CD8-positive, alpha-beta memory T cell (primary cell): ENCODE data around the gene C1orf174. TPM values are rescaled to one million over a fixed set of nuclear protein-coding genes. Genes with fewer than 3 reads are reported as not detected.

ENCODE experiments used
- CTCF ChIA-PET: fragments of 350-600 bp; sonication (Branson Sonifier 250); formaldehyde crosslinking; loops from one replicate; lab custom pipeline; 2021; ENCODE audit warnings: antibody characterized with exemption; lab: Charles Lee
- POLR2A ChIA-PET: fragments of 350-600 bp; sonication (Branson Sonifier 250); formaldehyde crosslinking; loops from one replicate; lab custom pipeline; 2021; ENCODE audit warnings: antibody characterized with exemption; lab: Charles Lee
- DNase-seq, 5 donors: peaks; one replicate each; pipeline versions ENCODE4 v3.0.0 to v3.0.0-alpha.2; 2020 to 2022; ENCODE audit warnings: mixed read lengths in 1 of 5
- H3K27ac ChIP-seq: one replicate; pipeline ENCODE4 v1.7.0; 2013; ENCODE audit warnings: low read depth, mild to moderate bottlenecking, low read length, moderate library complexity
- H3K27me3 ChIP-seq: 2 replicates; pipeline ENCODE4 v1.7.0; 2013; ENCODE audit warnings: low read length, mild to moderate bottlenecking; ENCODE audit not compliant: insufficient read depth, poor library complexity, severe bottlenecking
- H3K36me3 ChIP-seq: 2 replicates; pipeline ENCODE4 v1.7.0; 2013; ENCODE audit warnings: mild to moderate bottlenecking, low read length, moderate library complexity; ENCODE audit not compliant: insufficient read depth
- H3K4me1 ChIP-seq: 2 replicates; pipeline ENCODE4 v1.7.0; 2013; ENCODE audit warnings: mild to moderate bottlenecking, low read length, moderate library complexity; ENCODE audit not compliant: insufficient read depth
- H3K4me3 ChIP-seq: 2 replicates; pipeline ENCODE4 v1.7.0; 2013; ENCODE audit warnings: mild to moderate bottlenecking, low read length
- H3K9me3 ChIP-seq: 2 replicates; pipeline ENCODE4 v1.7.0; 2013; ENCODE audit warnings: mild to moderate bottlenecking, low read length
- H3K27ac Mint-ChIP-seq, 8 donors: one replicate each; pipeline ENCODE4 v1.8.0; 2020 to 2021; ENCODE audit warnings: mixed read lengths in 8 of 8, mild to moderate bottlenecking in 6 of 8, inconsistent platforms in 3 of 8, moderate library complexity in 3 of 8
- H3K27me3 Mint-ChIP-seq, 2 donors: one replicate each; pipeline ENCODE4 v1.8.0; 2020 to 2021; ENCODE audit warnings: mixed read lengths in 2 of 2, mild to moderate bottlenecking in 1 of 2, moderate library complexity in 1 of 2
- H3K36me3 Mint-ChIP-seq, 3 donors: one replicate each; pipeline ENCODE4 v1.8.0; 2020 to 2021; ENCODE audit warnings: mixed read lengths in 3 of 3, inconsistent platforms in 1 of 3, mild to moderate bottlenecking in 1 of 3
- H3K4me1 Mint-ChIP-seq, 3 donors: one replicate each; pipeline ENCODE4 v1.8.0; 2020 to 2021; ENCODE audit warnings: mixed read lengths in 3 of 3, inconsistent platforms in 1 of 3, mild to moderate bottlenecking in 1 of 3
- H3K4me3 Mint-ChIP-seq, 7 donors: one replicate each; pipeline ENCODE4 v1.8.0; 2020 to 2021; ENCODE audit warnings: mixed read lengths in 7 of 7, mild to moderate bottlenecking in 6 of 7, moderate library complexity in 4 of 7, inconsistent platforms in 2 of 7
- H3K9me3 Mint-ChIP-seq, 5 donors: one replicate each; pipeline ENCODE4 v1.8.0; 2020 to 2022; ENCODE audit warnings: mixed read lengths in 5 of 5, mild to moderate bottlenecking in 3 of 5, moderate library complexity in 2 of 5, inconsistent platforms in 1 of 5
- polyA plus RNA-seq: library from polyadenylated mRNA; unstranded; fragments of 300-500 nt; fragmentation: Illumina TruSeq; gene quantifications from one replicate; pipeline ENCODE4 v1.2.3, GENCODE V29; 2021
- total RNA-seq, 2 experiments: library from RNA; stranded (reverse); gene quantifications; one replicate each; pipeline ENCODE4 v1.2.3, GENCODE V29; 2021

The C1orf174 gene
- total and polyA plus RNA-seq, 3 experiments from 2014 or later = 31.1 to 51.8 (median 49.7) TPM

GRCh38 chr1:3865606-3866160 is 34.4 kb downstream of the C1orf174 start:
- Histone ChIP-seq H3K27ac (no peak overlapping the region), H3K4me1 (no peaks in the 10 kb centered on the region), H3K36me3 (peaks cover 21% of the 10 kb centered on the region), H3K27me3 (no peaks in the 10 kb centered on the region), H3K4me3 (no peak overlapping the region), H3K9me3 (no peaks in the 10 kb centered on the region)
- Mint-ChIP-seq H3K4me3 (no peak overlapping the region), H3K4me1 (peaks cover 1 to 16% (median 6%) of the 10 kb centered on the region in 3 donors), H3K27ac (peak overlapping the region in 1 of 8 donors; percentile 41), H3K27me3 (no peaks in the 10 kb centered on the region), H3K9me3 (no peaks in the 10 kb centered on the region), H3K36me3 (peaks cover 0 to 60% (median 7%) of the 10 kb centered on the region in 3 donors)
- CTCF ChIA-PET = no interaction called here
- no peak for DNase-seq
- POLR2A ChIA-PET = no interaction called here

- Histone ChIP-seq H3K27me3 (no peaks in the 10 kb centered on the region), H3K36me3 (peaks cover 14% of the 10 kb centered on the region), H3K27ac (no peak overlapping the region), H3K4me1 (no peaks in the 10 kb centered on the region), H3K9me3 (no peaks in the 10 kb centered on the region), H3K4me3 (no peak overlapping the region)
- no peak for DNase-seq
- peaks cover 0 to 56% (median 11%) of the 10 kb centered on the region in 3 donors for H3K36me3 Mint-ChIP-seq
- CTCF ChIA-PET = no interaction called here
- H3K27ac Mint-ChIP-seq = peak overlapping the region in 1 of 8 donors; percentile 31
- peaks cover 2 to 20% (median 6%) of the 10 kb centered on the region in 3 donors for H3K4me1 Mint-ChIP-seq
- POLR2A ChIA-PET = no interaction called here
- no peaks in the 10 kb centered on the region for H3K9me3 Mint-ChIP-seq
- peaks cover 0 to under 1% of the 10 kb centered on the region in 2 donors for H3K27me3 Mint-ChIP-seq
- no peak overlapping the region for H3K4me3 Mint-ChIP-seq
Observed at GRCh38 chr1:3864884-3865283, 35.2 kb downstream of the C1orf174 start.

DNA sequence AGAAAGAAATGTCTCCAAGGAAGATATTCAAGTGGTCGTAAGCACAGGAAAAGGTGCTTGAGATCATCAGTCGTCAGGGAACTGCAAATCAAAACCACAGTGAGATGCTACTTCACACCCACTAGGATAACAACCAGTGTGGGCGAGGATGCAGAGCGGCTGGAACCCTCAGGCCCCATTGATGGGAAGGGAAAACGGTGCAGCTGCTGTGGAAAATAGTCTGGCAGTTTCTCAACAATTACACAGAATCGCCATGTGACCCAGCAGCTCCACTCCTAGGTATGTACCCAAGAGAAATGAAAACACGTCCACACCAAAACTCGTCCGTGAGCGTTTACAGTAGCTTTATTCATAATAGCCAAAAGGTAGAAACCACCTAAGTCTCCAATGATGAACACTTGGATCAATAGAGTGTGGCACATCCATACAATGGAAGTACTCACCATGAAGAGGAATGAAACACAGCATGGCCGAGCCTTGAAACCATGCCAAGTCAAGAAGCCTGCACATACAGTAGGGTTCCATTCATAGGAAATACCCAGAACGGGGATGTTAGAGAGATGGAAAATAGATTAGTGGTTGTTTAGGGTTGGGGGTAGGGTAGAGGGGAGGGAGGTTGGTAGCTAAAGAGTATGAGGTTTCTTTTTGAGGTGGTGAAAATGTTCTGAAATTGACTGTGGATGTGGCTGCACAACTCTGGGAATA is 36.7 kb downstream of the C1orf174 start:
- POLR2A ChIA-PET = no interaction called here
- no peak for DNase-seq

DNA sequence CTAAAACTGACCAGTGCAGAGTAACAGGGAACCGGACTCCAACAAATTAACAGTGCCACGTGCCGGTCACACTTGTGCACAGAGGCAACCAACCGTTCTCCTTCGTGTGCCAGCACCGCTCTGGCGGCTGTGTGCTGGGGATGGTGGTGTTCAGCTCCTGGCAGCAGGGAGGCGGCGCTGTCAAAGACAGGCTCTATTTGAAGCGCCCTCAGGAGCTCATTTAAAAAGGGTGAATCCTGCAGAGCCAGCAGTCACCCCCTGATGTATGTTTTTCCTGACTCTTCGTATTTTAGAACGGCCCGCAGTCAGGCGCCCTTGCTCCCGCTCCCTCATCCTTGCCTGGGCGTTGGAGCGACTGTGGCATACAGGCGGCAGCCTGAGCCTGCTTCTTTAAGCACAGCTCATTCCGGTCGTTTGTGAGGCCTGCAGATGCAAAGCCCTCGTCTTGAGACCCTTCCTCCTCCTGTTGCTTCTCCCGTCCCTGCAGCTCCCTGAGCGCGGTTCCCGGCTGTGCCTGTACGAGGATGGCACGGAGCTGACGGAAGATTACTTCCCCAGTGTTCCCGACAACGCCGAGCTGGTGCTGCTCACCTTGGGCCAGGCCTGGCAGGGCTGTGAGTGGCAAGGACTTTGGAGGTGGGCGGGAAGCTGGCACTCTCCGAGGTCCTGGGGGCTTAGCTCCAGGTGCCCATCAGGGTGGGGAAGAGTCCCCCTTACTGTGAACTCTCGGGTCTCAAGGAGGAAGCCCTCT is 41.7 kb downstream of the C1orf174 start:
- Mint-ChIP-seq H3K4me3 (peak overlapping the region; percentile 80 to 99 (median 96)), H3K27ac (peak overlapping the region in 4 of 8 donors; percentile 27 to 72 (median 38)), H3K4me1 (peaks cover 30 to 55% (median 35%) of the 10 kb centered on the region in 3 donors), H3K27me3 (peaks cover 0 to 3% of the 10 kb centered on the region in 2 donors), H3K9me3 (no peaks in the 10 kb centered on the region), H3K36me3 (peaks cover 0 to 28% (median 7%) of the 10 kb centered on the region in 3 donors)
- Histone ChIP-seq H3K4me3 (peak overlapping the region; percentile 69), H3K27ac (peak overlapping the region; percentile 57), H3K9me3 (no peaks in the 10 kb centered on the region), H3K4me1 (peaks cover 33% of the 10 kb centered on the region), H3K36me3 (no peaks in the 10 kb centered on the region), H3K27me3 (no peaks in the 10 kb centered on the region)
- ChIA-PET CTCF (interaction anchor here (1.0 to 2.4 kb wide), 8 partner anchors 8 to 53 kb away, joined by 3 to 15 read pairs (median 4); partner anchors contain the start of gene C1orf174), POLR2A (interaction anchor here (3.1 kb wide), 1 partner anchor 42 kb away, joined by 18 read pairs; the partner anchor contains the start of gene C1orf174)
- peak in 1 of 5 donors; percentile 2 for DNase-seq

More for the DNA sequence above, 36.7 kb downstream of the C1orf174 start:
- Mint-ChIP-seq H3K4me1 (peaks cover 11 to 34% (median 12%) of the 10 kb centered on the region in 3 donors), H3K36me3 (peaks cover 0 to 49% (median 11%) of the 10 kb centered on the region in 3 donors), H3K27me3 (peaks cover 0 to 3% of the 10 kb centered on the region in 2 donors), H3K27ac (peak overlapping the region in 1 of 8 donors; percentile 33), H3K9me3 (no peaks in the 10 kb centered on the region), H3K4me3 (no peak overlapping the region)
- Histone ChIP-seq H3K27ac (no peak overlapping the region), H3K27me3 (no peaks in the 10 kb centered on the region), H3K4me3 (no peak overlapping the region), H3K9me3 (no peaks in the 10 kb centered on the region), H3K36me3 (peaks cover 2% of the 10 kb centered on the region), H3K4me1 (peaks cover 13% of the 10 kb centered on the region)
- CTCF ChIA-PET = interaction anchor here (0.6 kb wide), 1 partner anchor 99 kb away, joined by 3 read pairs; no protein-coding TSS in a partner anchor

DNA sequence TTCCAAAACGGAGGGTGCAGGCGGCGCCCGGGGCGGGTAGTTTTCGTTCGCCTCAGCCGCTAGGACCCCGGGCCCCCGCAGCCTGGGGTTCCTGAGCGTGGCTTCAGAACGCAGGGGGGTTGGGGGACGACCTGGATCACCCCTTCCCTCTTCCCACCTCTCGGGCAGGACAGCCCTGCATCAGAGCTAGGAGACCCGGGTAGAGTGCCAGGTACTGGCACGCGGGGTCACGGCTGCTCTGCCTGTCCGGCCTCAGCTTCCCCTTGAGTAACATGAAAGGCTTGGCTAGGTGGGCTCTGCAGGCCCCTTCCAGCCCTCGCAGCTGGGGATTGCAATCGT is 42.3 kb downstream of the C1orf174 start:
- Mint-ChIP-seq H3K27me3 (peaks cover 0 to 3% of the 10 kb centered on the region in 2 donors), H3K27ac (peak overlapping the region in 3 of 8 donors; percentile 36 to 92 (median 75)), H3K4me1 (peaks cover 30 to 58% (median 41%) of the 10 kb centered on the region in 3 donors), H3K36me3 (peaks cover 0 to 25% (median 7%) of the 10 kb centered on the region in 3 donors), H3K4me3 (peak overlapping the region; percentile 24 to 99 (median 96)), H3K9me3 (no peaks in the 10 kb centered on the region)
- no peak for DNase-seq
- CTCF ChIA-PET = interaction anchor here (0.7 to 2.4 kb wide), 12 partner anchors 9 to 54 kb away, joined by 3 to 15 read pairs (median 3); partner anchors contain the start of gene C1orf174
- Histone ChIP-seq H3K9me3 (no peaks in the 10 kb centered on the region), H3K27ac (peak overlapping the region; percentile 57), H3K4me3 (peak overlapping the region; percentile 69), H3K4me1 (peaks cover 33% of the 10 kb centered on the region), H3K27me3 (no peaks in the 10 kb centered on the region), H3K36me3 (no peaks in the 10 kb centered on the region)
- POLR2A ChIA-PET = interaction anchor here (0.8 to 3.1 kb wide), 2 partner anchors 42 to 62 kb away, joined by 3 to 18 read pairs; partner anchors contain the start of genes C1orf174 and LRRC47

DNA sequence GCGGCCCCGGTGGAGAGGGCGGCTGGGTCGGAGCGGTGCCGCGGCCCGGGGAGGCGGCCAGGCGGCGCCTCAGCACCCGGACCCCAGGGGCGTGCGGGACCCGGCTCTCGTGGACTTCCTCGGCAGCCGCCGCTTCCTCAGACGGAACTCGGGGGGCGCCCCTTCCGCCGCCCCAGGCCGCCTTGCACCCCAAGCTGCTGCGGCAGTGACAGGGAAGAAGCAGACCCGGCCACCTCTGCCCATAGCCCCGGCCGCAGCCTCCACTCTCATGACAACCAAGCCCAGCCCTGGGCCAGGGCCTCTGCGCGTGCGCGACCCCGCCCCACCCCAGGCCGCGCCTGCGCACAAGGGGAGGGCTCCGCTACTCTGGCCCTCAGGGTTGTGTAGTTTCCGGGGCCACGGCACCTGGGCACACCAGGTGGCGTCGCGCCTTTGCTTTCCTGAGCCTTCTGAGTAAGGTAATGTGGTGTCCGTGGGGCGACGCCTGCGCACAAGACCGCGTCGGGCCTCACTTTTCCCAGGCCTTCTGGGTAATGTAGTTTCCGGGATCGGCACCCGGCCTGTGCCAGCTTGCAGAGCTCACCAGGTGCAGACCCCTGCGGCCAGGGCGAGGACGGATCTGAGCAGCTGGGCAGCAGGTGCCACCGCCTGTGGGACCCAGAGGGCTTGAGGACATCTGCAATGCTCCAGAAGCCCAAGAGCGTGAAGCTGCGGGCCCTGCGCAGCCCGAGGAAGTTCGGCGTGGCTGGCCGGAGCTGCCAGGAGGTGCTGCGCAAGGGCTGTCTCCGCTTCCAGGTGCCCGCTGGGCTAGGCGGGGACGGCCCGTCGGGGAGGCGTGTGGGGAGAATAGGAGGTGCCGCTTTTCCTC is 42.9 kb downstream of the C1orf174 start, which contains the start of the genes CEP104 and DFFB:
TSS of gene CEP104 (minus strand) at position 289 of the 868 bp plus-strand sequence. CDS start 4,804 bp downstream, outside the sequence.
TSS of gene DFFB (plus strand) at position 554 of the 868 bp plus-strand sequence. CDS start at position 682, 128 bp downstream.
- H3K27ac Mint-ChIP-seq = peak within 1 kb of the TSS; percentile 75 to 98 (median 93)
- Histone ChIP-seq H3K9me3 (no peaks in the 10 kb centered on the region), H3K4me3 (peak within 1 kb of the TSS; percentile 69), H3K27me3 (no peaks in the 10 kb centered on the region), H3K4me1 (peaks cover 33% of the 10 kb centered on the region), H3K36me3 (no peaks in the 10 kb centered on the region), H3K27ac (peak within 1 kb of the TSS; percentile 57)
- H3K4me1 Mint-ChIP-seq = peaks cover 30 to 58% (median 43%) of the 10 kb centered on the region in 3 donors
- peak; percentile 92 to 99 (median 98) for DNase-seq
- ChIA-PET POLR2A (interaction anchor here (0.8 to 3.1 kb wide), 2 partner anchors 43 to 61 kb away, joined by 3 to 18 read pairs; partner anchors contain the start of genes C1orf174 and LRRC47), CTCF (interaction anchor here (0.7 to 2.4 kb wide), 12 partner anchors 10 to 54 kb away, joined by 3 to 15 read pairs (median 3); partner anchors contain the start of gene C1orf174)
- peaks cover 0 to 27% (median 7%) of the 10 kb centered on the region in 3 donors for H3K36me3 Mint-ChIP-seq
- no peaks in the 10 kb centered on the region for H3K9me3 Mint-ChIP-seq
- peak within 1 kb of the TSS; percentile 95 to 99 (median 96) for H3K4me3 Mint-ChIP-seq
- H3K27me3 Mint-ChIP-seq = peaks cover 0 to 3% of the 10 kb centered on the region in 2 donors
